ENCODE results near the gene PHF2.

Gene PHF2

GRCh38 chr9:93701494-93702218 is 125.3 kb downstream of the PHF2 start:
- no peak for DNase-seq (ENCODE audit: low spot score)

- DNase-seq (ENCODE audit: low spot score): no peak
Measured at GRCh38 chr9:93702261-93702660, 125.9 kb downstream of the PHF2 start.

DNA sequence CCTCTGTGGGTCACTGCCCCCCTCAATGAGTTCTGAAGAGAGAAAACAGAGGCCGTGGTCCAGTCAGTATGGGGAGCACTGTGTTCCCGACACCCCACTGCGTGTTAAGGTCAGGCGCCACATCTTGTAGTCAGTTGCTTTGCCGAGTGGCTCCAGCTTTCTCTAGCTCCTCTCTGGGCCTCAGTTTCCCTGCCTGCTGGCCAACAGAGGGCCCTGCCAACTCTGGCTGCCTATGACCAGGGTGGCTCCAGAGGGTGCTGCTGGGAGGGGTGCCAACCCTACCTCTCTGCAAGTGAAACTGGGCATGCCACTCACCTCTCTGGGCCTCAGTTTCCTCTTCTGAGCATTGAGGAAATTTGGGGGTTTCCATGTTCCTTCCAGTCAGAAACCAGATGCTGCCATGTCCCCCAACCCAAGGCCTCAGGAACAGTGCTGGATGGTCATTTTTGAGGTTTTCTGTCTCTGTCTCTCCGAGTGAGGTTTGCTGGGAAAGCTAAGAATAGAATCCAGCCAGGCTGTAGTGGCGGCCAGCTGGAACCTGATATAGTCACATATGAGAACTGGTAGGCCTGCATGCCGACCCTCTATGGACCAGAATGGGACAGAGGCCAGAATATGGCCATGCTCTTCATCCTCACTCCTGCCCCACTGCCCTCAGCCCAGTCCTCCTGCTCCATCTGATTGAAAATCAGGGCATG is 132.1 kb downstream of the PHF2 start:
- no peak for DNase-seq (ENCODE audit: low spot score)

- no peak for DNase-seq (ENCODE audit: low spot score)
Measured at GRCh38 chr9:93708987-93709302, 132.6 kb downstream of the PHF2 start.

DNA sequence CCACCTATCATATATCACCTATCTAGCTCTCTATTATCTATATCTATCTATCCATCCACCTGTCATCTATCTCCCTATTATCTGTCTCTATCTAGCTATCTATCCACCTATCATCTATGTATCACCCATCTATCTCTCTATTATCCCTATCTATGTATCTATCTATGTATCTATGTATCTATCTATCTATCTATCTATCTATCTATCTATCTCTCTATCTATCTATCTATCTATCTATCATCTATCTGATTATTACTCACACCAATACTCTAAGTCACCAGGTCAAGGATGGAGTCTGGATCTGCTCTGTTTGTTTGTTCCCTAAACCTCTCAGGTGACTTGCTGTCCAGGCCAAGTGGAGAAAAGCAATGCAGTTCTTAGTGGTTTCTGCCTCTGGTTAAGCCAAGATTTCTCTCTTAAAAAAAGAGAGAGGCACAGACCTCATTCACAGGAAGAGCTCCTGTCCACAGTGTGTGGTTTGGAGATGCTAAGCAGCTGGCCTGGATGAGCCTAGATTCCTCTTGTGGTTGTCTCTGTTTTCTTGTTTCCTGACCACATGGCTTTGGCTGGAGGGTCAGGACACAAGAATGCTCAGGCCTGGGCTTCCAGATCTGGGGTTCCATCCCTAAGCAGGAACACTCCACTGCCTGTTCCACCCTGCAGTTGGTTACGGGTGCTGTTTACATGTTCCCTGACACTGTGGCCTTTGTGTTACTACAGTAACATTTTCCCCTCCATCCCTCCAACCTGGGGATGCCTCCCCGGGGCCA is 133.4 kb downstream of the PHF2 start:
- DNase-seq (ENCODE audit: low spot score): no peak

DNA sequence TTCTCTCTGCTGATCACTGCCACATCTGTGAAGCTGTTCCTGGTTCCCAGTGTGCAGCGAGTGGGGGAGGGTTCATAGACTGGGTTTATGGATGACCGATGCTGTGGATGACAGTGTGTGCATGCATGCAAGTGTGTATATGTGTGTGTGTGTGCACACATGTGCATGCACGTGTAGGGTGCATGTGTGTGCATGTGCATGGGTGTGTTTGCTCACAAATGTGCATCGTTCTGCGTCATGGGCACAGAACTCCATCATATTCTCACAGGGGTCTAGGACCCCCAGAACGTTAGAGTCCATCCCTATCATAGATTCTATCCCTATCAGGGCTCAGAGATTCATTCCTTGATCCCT is 134.0 kb downstream of the PHF2 start:
- DNase-seq (ENCODE audit: low spot score): no peak

DNA sequence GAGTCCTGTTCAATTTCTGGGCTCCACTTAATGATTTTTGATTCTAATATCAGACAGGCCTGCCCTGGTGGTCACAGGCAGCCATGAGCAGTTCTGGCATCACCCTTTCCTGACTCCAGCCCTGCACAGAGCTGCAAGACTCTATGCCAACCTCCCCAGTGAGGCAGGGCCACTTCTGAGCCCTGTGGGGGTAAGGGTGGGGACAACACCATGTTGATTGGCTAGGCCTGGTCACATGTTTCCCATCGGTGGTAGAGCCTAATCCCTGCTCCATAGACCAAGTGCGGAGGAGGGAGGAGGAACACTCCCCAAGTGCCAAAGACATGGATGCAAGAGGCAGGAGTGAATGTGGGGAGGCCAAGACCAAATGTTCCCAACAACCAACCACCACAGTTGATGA is 134.6 kb downstream of the PHF2 start:
- DNase-seq (ENCODE audit: low spot score): no peak

- no peak for DNase-seq (ENCODE audit: low spot score)
Measured at GRCh38 chr9:93712896-93713295, 136.5 kb downstream of the PHF2 start.

GRCh38 chr9:93713716-93714115 is 137.3 kb downstream of the PHF2 start:
- no peak for DNase-seq (ENCODE audit: low spot score)

DNA sequence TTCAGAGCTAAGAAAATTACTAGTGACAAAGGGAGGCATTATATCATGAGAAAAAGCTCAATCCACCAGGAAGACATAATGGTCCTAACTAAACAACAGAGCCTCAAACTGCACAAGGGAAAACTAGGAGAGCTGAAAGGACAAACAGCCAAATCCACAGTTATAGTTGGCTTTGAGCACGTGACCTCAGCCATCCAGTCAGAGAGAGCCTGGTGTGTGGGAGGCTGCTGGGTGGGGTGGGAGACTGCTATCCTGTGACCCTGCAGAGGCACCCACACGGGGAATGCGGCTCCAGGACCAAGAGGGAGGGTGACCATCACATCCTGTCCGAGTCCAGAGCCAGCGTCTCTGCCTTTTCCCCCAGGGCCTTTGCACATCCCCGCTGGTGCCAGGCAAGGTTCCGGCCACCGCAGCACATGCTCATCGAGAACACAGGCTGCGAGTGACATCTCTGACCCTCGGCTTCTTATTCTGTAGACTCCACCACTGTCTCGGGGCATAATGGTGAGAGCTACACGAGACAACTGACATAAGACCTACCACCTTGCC is 145.1 kb downstream of the PHF2 start:
- DNase-seq (ENCODE audit: low spot score): no peak

- DNase-seq (ENCODE audit: low spot score): no peak
Measured at GRCh38 chr9:93724852-93725251, 148.5 kb downstream of the PHF2 start.

- no peak for DNase-seq (ENCODE audit: low spot score)
Measured at GRCh38 chr9:93725382-93725781, 149.0 kb downstream of the PHF2 start.

DNA sequence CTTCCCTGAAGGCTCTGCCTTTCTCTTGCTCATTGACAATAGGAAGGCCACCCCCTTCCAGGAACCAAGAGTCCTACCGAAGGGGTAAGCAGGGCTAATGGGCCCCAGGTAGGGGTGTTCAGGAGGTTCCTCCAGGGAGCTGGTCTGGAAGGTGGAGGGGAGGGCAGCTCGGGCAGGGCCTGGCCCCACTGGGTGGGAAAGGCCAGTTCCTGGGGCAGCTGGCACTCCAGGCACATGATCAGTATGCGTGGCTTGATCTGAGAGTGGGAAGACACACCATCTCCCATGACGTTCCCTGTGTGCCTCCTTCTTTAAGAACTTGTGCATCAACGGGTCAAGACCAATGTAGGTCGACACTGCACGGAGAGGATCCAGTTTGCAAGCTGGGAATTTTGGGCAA is 149.8 kb downstream of the PHF2 start:
- DNase-seq (ENCODE audit: low spot score): no peak
